ENCODE measurements around the gene STRIP2. TPM values are rescaled to one million over a fixed set of nuclear protein-coding genes. Genes with fewer than 3 reads are reported as not detected.
A peak's percentile ranks its signal among the peaks of the same experiment; 100 is the strongest.

Gene STRIP2
- total and polyA plus RNA-seq, 9 of the 15 experiments (the other 6 are each of a cell fraction or from before 2014, with no cell fraction given): 10.1 to 81.8 (median 42.3) TPM

DNA sequence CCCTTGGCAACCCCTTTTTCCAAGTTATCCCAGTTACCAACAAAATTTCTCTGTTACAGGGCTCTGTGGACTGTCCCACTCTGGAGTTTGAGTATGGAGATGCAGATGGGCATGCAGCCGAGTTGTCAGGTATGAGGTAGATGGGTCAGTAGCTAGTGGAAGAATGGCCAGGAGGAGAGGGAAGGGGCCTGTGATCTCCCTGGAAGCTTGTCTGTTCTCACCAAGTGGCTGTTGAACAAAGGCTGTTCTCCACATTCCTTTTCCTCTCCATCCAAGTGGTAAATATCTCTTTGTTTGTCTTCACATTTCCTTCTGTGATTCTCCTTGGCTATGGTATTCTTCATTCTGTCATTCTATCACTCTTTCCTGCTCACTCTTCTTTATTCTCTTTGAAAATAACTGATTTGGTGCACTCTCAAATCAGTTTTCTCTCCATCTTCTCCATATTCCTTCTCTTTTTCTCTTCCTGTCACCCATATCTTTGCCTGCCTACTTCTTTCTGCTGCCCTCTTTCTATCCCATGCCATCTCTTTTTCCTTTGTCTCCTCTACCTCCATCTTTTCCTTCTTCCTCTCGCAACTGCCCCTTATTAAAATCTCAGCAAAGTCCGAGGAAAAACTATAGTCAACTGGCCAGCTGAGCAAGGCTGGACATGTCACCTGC is 5.9 kb downstream of the STRIP2 start (continued):
- TF ChIP-seq, protein P1, sequence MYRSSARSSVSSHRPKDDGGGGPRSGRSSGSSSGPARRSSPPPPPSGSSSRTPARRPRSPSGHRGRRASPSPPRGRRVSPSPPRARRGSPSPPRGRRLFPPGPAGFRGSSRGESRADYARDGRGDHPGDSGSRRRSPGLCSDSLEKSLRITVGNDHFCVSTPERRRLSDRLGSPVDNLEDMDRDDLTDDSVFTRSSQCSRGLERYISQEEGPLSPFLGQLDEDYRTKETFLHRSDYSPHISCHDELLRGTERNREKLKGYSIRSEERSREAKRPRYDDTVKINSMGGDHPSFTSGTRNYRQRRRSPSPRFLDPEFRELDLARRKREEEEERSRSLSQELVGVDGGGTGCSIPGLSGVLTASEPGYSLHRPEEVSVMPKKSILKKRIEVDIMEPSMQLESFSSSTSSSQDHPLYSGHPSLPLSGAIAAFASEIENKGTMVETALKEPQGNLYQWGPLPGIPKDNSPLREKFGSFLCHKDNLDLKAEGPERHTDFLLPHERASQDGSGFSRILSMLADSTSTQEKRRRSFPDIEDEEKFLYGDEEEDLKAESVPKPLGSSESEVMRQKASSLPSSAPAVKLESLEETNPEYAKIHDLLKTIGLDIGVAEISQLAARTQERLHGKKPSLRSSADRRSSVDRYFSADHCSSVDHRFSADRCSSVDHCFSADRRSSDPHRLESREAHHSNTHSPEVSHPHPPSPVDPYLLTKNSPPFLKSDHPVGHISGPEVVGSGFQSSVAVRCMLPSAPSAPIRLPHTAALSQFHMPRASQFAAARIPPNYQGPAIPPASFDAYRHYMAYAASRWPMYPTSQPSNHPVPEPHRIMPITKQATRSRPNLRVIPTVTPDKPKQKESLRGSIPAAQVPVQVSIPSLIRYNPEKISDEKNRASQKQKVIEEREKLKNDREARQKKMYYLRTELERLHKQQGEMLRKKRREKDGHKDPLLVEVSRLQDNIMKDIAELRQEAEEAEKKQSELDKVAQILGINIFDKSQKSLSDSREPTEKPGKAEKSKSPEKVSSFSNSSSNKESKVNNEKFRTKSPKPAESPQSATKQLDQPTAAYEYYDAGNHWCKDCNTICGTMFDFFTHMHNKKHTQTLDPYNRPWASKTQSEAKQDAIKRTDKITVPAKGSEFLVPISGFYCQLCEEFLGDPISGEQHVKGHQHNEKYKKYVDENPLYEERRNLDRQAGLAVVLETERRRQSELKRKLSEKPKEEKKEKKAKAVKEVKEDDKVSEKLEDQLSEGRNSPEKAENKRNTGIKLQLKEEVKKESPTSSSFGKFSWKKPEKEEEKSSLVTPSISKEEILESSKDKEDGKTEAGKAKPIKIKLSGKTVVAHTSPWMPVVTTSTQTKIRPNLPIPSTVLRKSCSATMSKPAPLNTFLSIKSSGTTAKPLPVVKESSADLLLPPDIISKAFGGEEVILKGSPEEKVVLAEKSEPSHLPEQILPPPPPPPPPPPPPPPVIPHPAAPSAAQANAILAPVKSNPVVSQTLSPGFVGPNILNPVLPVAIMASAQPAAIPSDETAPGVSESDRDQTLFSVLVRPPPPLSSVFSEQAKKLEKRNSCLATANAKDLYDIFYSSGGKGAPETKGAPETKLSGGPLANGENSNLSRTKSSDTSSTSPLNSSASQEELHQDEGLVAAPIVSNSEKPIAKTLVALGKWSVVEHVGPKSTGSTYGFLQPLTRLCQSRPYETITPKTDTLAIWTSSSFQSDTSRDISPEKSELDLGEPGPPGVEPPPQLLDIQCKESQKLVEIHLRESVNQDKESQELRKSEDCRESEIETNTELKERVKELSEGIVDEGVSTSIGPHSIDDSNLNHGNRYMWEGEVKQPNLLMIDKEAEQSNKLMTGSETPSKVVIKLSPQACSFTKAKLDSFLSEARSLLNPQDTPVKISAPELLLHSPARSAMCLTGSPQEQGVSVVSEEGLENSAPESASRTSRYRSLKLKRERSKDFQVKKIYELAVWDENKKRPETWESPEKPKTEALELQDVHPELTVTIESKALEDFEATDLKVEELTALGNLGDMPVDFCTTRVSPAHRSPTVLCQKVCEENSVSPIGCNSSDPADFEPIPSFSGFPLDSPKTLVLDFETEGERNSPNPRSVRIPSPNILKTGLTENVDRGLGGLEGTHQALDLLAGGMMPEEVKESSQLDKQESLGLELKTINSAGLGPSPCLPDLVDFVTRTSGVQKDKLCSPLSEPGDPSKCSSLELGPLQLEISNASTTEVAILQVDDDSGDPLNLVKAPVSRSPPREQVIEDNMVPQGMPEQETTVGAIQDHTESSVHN (IDR thresholded peaks at IDR 0.05; ENCODE audit: borderline replicate concordance in 1 of 2, low read depth in 1 of 2): no peak
- TF ChIP-seq ZNF311 (CRISPR knock-in tag; IDR thresholded peaks at IDR 0.05): no peak
- TF ChIP-seq LEF1 (IDR thresholded peaks at IDR 0.05): 0 out of 2 replicates have a peak, but pooled peaks have one; percentile 13
- TF ChIP-seq, protein P2, sequence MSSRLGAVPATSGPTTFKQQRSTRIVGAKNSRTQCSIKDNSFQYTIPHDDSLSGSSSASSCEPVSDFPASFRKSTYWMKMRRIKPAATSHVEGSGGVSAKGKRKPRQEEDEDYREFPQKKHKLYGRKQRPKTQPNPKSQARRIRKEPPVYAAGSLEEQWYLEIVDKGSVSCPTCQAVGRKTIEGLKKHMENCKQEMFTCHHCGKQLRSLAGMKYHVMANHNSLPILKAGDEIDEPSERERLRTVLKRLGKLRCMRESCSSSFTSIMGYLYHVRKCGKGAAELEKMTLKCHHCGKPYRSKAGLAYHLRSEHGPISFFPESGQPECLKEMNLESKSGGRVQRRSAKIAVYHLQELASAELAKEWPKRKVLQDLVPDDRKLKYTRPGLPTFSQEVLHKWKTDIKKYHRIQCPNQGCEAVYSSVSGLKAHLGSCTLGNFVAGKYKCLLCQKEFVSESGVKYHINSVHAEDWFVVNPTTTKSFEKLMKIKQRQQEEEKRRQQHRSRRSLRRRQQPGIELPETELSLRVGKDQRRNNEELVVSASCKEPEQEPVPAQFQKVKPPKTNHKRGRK (tag; IDR thresholded peaks at IDR 0.05): 0 out of 2 replicates have a peak, but pooled peaks have one; percentile 23
- TF ChIP-seq, protein P3, sequence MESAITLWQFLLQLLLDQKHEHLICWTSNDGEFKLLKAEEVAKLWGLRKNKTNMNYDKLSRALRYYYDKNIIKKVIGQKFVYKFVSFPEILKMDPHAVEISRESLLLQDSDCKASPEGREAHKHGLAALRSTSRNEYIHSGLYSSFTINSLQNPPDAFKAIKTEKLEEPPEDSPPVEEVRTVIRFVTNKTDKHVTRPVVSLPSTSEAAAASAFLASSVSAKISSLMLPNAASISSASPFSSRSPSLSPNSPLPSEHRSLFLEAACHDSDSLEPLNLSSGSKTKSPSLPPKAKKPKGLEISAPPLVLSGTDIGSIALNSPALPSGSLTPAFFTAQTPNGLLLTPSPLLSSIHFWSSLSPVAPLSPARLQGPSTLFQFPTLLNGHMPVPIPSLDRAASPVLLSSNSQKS (CRISPR knock-in tag; IDR thresholded peaks at IDR 0.05): no peak
- TF ChIP-seq ZNF146 (CRISPR knock-in tag; IDR thresholded peaks at IDR 0.05; ENCODE audit: unreplicated experiment): no peak
- no peak for TF ChIP-seq FOXP1 (CRISPR knock-in tag; IDR thresholded peaks at IDR 0.05)
- TF ChIP-seq, protein P4, sequence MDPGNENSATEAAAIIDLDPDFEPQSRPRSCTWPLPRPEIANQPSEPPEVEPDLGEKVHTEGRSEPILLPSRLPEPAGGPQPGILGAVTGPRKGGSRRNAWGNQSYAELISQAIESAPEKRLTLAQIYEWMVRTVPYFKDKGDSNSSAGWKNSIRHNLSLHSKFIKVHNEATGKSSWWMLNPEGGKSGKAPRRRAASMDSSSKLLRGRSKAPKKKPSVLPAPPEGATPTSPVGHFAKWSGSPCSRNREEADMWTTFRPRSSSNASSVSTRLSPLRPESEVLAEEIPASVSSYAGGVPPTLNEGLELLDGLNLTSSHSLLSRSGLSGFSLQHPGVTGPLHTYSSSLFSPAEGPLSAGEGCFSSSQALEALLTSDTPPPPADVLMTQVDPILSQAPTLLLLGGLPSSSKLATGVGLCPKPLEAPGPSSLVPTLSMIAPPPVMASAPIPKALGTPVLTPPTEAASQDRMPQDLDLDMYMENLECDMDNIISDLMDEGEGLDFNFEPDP (CRISPR knock-in tag; IDR thresholded peaks at IDR 0.05): 0 out of 2 replicates have a peak, but pooled peaks have one; percentile 19
- no peak for TF ChIP-seq IFI16 (CRISPR knock-in tag; IDR thresholded peaks at IDR 0.05)
- TF ChIP-seq ASH1L (IDR thresholded peaks at IDR 0.05; ENCODE audit: borderline replicate concordance, low read depth, partially characterized antibody): no peak
- TF ChIP-seq ZNF347 (CRISPR knock-in tag; IDR thresholded peaks at IDR 0.05; ENCODE audit: low read depth): no peak
- 0 out of 2 replicates have a peak, but pooled peaks have one; percentile 30 for TF ChIP-seq ZNF165 (CRISPR knock-in tag; IDR thresholded peaks at IDR 0.05; ENCODE audit: borderline replicate concordance)
- no peak for TF ChIP-seq SNRNP70 (optimal IDR thresholded peaks at IDR 0.05; ENCODE audit: low read depth, low read length)
- TF ChIP-seq U2AF1 (optimal IDR thresholded peaks at IDR 0.05; ENCODE audit: low read depth, low read length): no peak

All from K562 (cell line).